Colon (tissue), 2 donors: Measurements from ENCODE around the gene TIMM44.
"Not testable (repeated sequence)": the region's sequence is repeated elsewhere in the genome, so short reads cannot be mapped to it uniquely, and the experiment has no call there.

ENCODE experiments used
- FAIRE-seq: peaks from 2 replicates; lab custom pipeline; 2012; peaks lifted over from hg19 to GRCh38; lab: Jason Lieb, UNC
- donor health status: control.
- donor health status: control.

The TIMM44 gene

GRCh38 chr19:7976461-7976860, 33.0 kb upstream of the TIMM44 start:
- no peak for FAIRE-seq

GRCh38 chr19:7975037-7975436, 31.6 kb upstream of the TIMM44 start:
- no peak for FAIRE-seq

GRCh38 chr19:7973883-7974282, 30.4 kb upstream of the TIMM44 start:
- no peak for FAIRE-seq

- FAIRE-seq: no peak
Observed at GRCh38 chr19:7971553-7972520, 28.4 kb upstream of the TIMM44 start.

GRCh38 chr19:7970716-7971448, 27.4 kb upstream of the TIMM44 start:
- FAIRE-seq: no peak

- no peak for FAIRE-seq
Observed at GRCh38 chr19:7969555-7969939, 26.1 kb upstream of the TIMM44 start.

GRCh38 chr19:7968796-7969554, 25.5 kb upstream of the TIMM44 start:
- FAIRE-seq: no peak

- FAIRE-seq: no peak
Observed at GRCh38 chr19:7968008-7968795, 24.7 kb upstream of the TIMM44 start.

- no peak for FAIRE-seq
Observed at GRCh38 chr19:7965921-7966665, 22.6 kb upstream of the TIMM44 start.

GRCh38 chr19:7965259-7965841, 21.9 kb upstream of the TIMM44 start:
- no peak for FAIRE-seq

- no peak for FAIRE-seq
Observed at GRCh38 chr19:7963566-7963965, 20.1 kb upstream of the TIMM44 start.

GRCh38 chr19:7962644-7963268, 19.3 kb upstream of the TIMM44 start:
- FAIRE-seq: no peak

- no peak for FAIRE-seq
Observed at GRCh38 chr19:7961920-7962626, 18.6 kb upstream of the TIMM44 start.

- FAIRE-seq: not testable (repeated sequence)
Observed at GRCh38 chr19:7961082-7961481, 17.6 kb upstream of the TIMM44 start.

- FAIRE-seq: no peak
Observed at GRCh38 chr19:7959211-7959610, 15.7 kb upstream of the TIMM44 start.

- no peak for FAIRE-seq
Observed at GRCh38 chr19:7955696-7956095, 12.2 kb upstream of the TIMM44 start.

- FAIRE-seq: no peak
Observed at GRCh38 chr19:7953576-7953975, 10.1 kb upstream of the TIMM44 start.

- no peak for FAIRE-seq
Observed at GRCh38 chr19:7953060-7953459, 9.6 kb upstream of the TIMM44 start.

- FAIRE-seq: no peak
Observed at GRCh38 chr19:7947939-7948338, 4.5 kb upstream of the TIMM44 start.
